Measurements from ENCODE around the gene CCR6. TPM values are rescaled to one million over a fixed set of nuclear protein-coding genes. Genes with fewer than 3 reads are reported as not detected.
"Not testable (repeated sequence)": the region's sequence is repeated elsewhere in the genome, so short reads cannot be mapped to it uniquely, and the experiment has no call there.

Gene CCR6
- total RNA-seq, 4 donors from 2014 or later = 0.23 to 2.4 (median 0.57) TPM; not detected in 1

- H3K27ac ChIP-seq; intact Hi-C loops (cut with DNase I); H3K4me1 ChIP-seq; H3K9me3 ChIP-seq; H3K27me3 ChIP-seq; H3K36me3 ChIP-seq; H3K4me3 ChIP-seq; DNase-seq: not testable (repeated sequence)
- TF ChIP-seq, protein P1, sequence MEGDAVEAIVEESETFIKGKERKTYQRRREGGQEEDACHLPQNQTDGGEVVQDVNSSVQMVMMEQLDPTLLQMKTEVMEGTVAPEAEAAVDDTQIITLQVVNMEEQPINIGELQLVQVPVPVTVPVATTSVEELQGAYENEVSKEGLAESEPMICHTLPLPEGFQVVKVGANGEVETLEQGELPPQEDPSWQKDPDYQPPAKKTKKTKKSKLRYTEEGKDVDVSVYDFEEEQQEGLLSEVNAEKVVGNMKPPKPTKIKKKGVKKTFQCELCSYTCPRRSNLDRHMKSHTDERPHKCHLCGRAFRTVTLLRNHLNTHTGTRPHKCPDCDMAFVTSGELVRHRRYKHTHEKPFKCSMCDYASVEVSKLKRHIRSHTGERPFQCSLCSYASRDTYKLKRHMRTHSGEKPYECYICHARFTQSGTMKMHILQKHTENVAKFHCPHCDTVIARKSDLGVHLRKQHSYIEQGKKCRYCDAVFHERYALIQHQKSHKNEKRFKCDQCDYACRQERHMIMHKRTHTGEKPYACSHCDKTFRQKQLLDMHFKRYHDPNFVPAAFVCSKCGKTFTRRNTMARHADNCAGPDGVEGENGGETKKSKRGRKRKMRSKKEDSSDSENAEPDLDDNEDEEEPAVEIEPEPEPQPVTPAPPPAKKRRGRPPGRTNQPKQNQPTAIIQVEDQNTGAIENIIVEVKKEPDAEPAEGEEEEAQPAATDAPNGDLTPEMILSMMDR (IDR thresholded peaks at IDR 0.05) = peak in 5 of 6 experiments; percentile 21 to 44 (median 33)
- 0 to 4% methylated on average over 3 to 4 of the region's 8 CpGs for WGBS, 2 donors
Observed at GRCh38 chr6:167182913-167183314, 60.0 kb downstream of the CCR6 start.

GRCh38 chr6:167185101-167185500 lies 62.2 kb downstream of the CCR6 start:
- H3K27me3 ChIP-seq; H3K27ac ChIP-seq; H3K4me3 ChIP-seq; H3K36me3 ChIP-seq; DNase-seq; intact Hi-C loops (cut with DNase I); H3K4me1 ChIP-seq; H3K9me3 ChIP-seq: not testable (repeated sequence)
- WGBS, 2 donors = no CpG with 5 or more reads among the region's 3 CpGs

- H3K27ac ChIP-seq; H3K36me3 ChIP-seq; H3K4me1 ChIP-seq; DNase-seq; H3K4me3 ChIP-seq; H3K9me3 ChIP-seq; H3K27me3 ChIP-seq; intact Hi-C loops (cut with DNase I): not testable (repeated sequence)
- 47 to 72% methylated on average over 7 to 8 of the region's 9 CpGs for WGBS, 2 donors
Observed at GRCh38 chr6:167187275-167187674, 64.4 kb downstream of the CCR6 start.

Other genes with a start within 250 kb of the CCR6 start
- 10 to 100 TPM; 29.1 to 56.7 (median 41.2) TPM for gene RNASET2, start 166.5 kb upstream of the CCR6 start, total RNA-seq
- 10 to 100 TPM; 13.0 to 18.6 (median 13.3) TPM for gene CEP43, start 123.7 kb upstream of the CCR6 start, total RNA-seq
- gene GPR31, start 34.9 kb downstream of the CCR6 start, total RNA-seq = not detected
- gene UNC93A, start 168.2 kb downstream of the CCR6 start, total RNA-seq = 1 to 10 TPM in 2 of 4 donors, under 1 TPM in 2; 0.76 to 5.2 (median 0.93) TPM
- gene TTLL2, start 202.0 kb downstream of the CCR6 start, total RNA-seq = not detected